ENCODE data around the gene NID2. TPM values are rescaled to one million over a fixed set of nuclear protein-coding genes. Genes with fewer than 3 reads are reported as not detected.

The NID2 gene
- total and polyA plus RNA-seq, 4 donors, result 2.8 to 56.6 (median 26.5) TPM

DNA sequence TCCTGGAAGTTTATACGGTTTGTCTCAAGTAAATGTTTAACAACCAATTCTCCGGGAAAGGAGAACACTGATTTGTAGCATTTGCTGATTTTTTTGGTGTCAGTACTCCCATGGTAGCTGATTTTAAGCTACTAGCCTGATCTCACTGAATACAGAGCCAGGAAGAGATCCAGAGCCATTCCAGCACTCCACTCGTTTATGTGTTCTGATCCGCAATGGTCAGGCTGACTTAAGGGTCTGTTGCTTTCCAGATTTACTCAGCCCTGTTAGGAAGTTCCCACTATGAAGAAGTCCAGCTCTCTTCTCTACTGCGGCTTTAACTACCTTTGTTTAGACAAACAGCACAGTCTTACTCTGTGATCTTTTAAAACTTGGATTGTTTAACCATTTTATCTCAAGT, 38.0 kb upstream of the NID2 start:
- no peak overlapping the region for H3K27ac ChIP-seq (ENCODE audit: low read depth in 1 of 2, low read length in 2 of 2)
- H3K4me3 ChIP-seq (ENCODE audit: low read length in 2 of 2), result no peak overlapping the region
- WGBS, 2 donors, result 48 to 51% methylated on average over 5 of the region's 5 CpGs
- intact Hi-C loops (cut with DNase I), result no loop called here
- ATAC-seq (ENCODE audit: low FRiP score), result no peak
- no peaks in the 10 kb centered on the region for H3K36me3 ChIP-seq (ENCODE audit: control insufficient read depth in 1 of 2, insufficient read depth in 2 of 2, low read length in 1 of 2)
- no peaks in the 10 kb centered on the region for H3K9me3 ChIP-seq (ENCODE audit: control insufficient read depth, low read length)
- no peaks in the 10 kb centered on the region for H3K27me3 ChIP-seq (ENCODE audit: control insufficient read depth in 1 of 2, insufficient read depth in 2 of 2, low read length in 1 of 2)
- H3K4me1 ChIP-seq (ENCODE audit: control insufficient read depth in 1 of 2, insufficient read depth in 2 of 2, low read length in 2 of 2), result no peaks in the 10 kb centered on the region
- no peak for DNase-seq

GRCh38 chr14:52103416-52103815, 34.6 kb upstream of the NID2 start:
- H3K9me3 ChIP-seq (ENCODE audit: control insufficient read depth, low read length), result no peaks in the 10 kb centered on the region
- DNase-seq, result no peak
- no peaks in the 10 kb centered on the region for H3K27me3 ChIP-seq (ENCODE audit: control insufficient read depth in 1 of 2, insufficient read depth in 2 of 2, low read length in 1 of 2)
- no peaks in the 10 kb centered on the region for H3K4me1 ChIP-seq (ENCODE audit: control insufficient read depth in 1 of 2, insufficient read depth in 2 of 2, low read length in 2 of 2)
- H3K4me3 ChIP-seq (ENCODE audit: low read length in 2 of 2), result no peak overlapping the region
- H3K27ac ChIP-seq (ENCODE audit: low read depth in 1 of 2, low read length in 2 of 2), result no peak overlapping the region
- no peaks in the 10 kb centered on the region for H3K36me3 ChIP-seq (ENCODE audit: control insufficient read depth in 1 of 2, insufficient read depth in 2 of 2, low read length in 1 of 2)
- intact Hi-C loops (cut with DNase I), result no loop called here
- no peak for ATAC-seq (ENCODE audit: low FRiP score)
- 37 to 40% methylated on average over 8 of the region's 8 CpGs for WGBS, 2 donors

- Histone ChIP-seq H3K4me1 (ENCODE audit: control insufficient read depth in 1 of 2, insufficient read depth in 2 of 2, low read length in 2 of 2) (no peaks in the 10 kb centered on the region), H3K27me3 (ENCODE audit: control insufficient read depth in 1 of 2, insufficient read depth in 2 of 2, low read length in 1 of 2) (no peaks in the 10 kb centered on the region), H3K4me3 (ENCODE audit: low read length in 2 of 2) (no peak overlapping the region), H3K27ac (ENCODE audit: low read depth in 1 of 2, low read length in 2 of 2) (no peak overlapping the region), H3K36me3 (ENCODE audit: control insufficient read depth in 1 of 2, insufficient read depth in 2 of 2, low read length in 1 of 2) (no peaks in the 10 kb centered on the region), H3K9me3 (ENCODE audit: control insufficient read depth, low read length) (no peaks in the 10 kb centered on the region)
- intact Hi-C loops (cut with DNase I), result no loop called here
- DNase-seq, result no peak
- ATAC-seq (ENCODE audit: low FRiP score), result no peak
- 92 to 94% methylated on average over 4 of the region's 4 CpGs for WGBS, 2 donors
Observed at GRCh38 chr14:52095794-52096193, 26.9 kb upstream of the NID2 start.

DNA sequence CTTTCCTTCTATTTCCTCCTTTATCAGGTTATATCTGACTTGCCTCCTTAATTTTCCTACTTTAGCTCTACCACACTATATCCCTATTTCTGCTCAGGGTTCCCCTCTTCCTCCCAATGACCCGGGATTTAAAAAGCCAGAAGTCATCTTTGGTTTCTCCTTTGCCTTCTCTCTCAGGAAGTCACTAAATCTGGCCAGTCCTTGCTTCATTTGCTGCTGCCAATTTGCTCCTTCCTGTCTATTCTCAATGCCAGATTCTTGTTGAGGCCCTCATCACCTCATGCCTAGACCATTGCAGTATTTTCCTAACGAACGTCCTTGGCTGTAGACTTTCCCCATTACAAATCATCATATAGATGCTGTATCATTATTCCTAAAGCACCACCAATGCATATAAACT, 26.5 kb upstream of the NID2 start:
- H3K4me1 ChIP-seq (ENCODE audit: control insufficient read depth in 1 of 2, insufficient read depth in 2 of 2, low read length in 2 of 2), result no peaks in the 10 kb centered on the region
- DNase-seq, result no peak
- ATAC-seq (ENCODE audit: low FRiP score), result no peak
- H3K27ac ChIP-seq (ENCODE audit: low read depth in 1 of 2, low read length in 2 of 2), result no peak overlapping the region
- WGBS, 2 donors, result 65 to 68% methylated on average over 3 of the region's 3 CpGs
- no peak overlapping the region for H3K4me3 ChIP-seq (ENCODE audit: low read length in 2 of 2)
- intact Hi-C loops (cut with DNase I), result no loop called here
- H3K27me3 ChIP-seq (ENCODE audit: control insufficient read depth in 1 of 2, insufficient read depth in 2 of 2, low read length in 1 of 2), result no peaks in the 10 kb centered on the region
- H3K9me3 ChIP-seq (ENCODE audit: control insufficient read depth, low read length), result no peaks in the 10 kb centered on the region
- H3K36me3 ChIP-seq (ENCODE audit: control insufficient read depth in 1 of 2, insufficient read depth in 2 of 2, low read length in 1 of 2), result no peaks in the 10 kb centered on the region

DNA sequence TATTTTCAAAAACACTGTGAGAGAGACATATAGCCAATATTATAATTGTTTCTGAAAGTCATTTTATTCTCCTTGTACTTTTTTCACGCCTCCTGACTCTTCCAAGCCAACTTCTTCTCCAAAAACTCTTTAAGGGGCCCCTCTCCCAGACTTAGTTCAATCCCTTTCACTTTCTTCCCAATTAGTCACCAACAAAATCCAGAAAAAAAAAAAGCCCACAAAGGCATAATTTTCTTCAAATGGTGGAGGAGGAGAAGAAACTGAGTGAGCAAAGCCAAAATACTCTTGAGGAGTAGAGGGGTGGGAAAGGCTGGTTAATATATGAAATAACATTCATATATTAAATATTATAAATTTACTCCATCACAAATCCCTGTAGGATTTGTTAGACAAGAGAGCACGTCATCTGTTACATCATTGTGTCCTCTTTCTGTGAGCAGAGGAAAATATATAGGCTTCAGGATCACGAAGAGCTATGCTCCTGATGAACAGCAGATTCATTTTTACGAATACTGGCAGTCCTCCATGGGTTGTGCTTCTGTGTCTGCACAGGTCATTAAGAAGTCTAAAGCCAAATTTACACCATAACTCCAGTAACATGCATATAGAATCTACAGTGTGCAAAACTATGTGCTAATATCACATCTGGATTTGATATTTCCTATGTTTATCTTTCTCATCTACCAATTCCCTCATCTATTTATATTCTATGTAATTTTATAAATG, 25.9 kb upstream of the NID2 start:
- WGBS, 2 donors, result 60 to 79% methylated on average over 4 of the region's 4 CpGs
- Histone ChIP-seq H3K9me3 (ENCODE audit: control insufficient read depth, low read length) (no peaks in the 10 kb centered on the region), H3K4me1 (ENCODE audit: control insufficient read depth in 1 of 2, insufficient read depth in 2 of 2, low read length in 2 of 2) (no peaks in the 10 kb centered on the region), H3K4me3 (ENCODE audit: low read length in 2 of 2) (no peak overlapping the region), H3K27me3 (ENCODE audit: control insufficient read depth in 1 of 2, insufficient read depth in 2 of 2, low read length in 1 of 2) (no peaks in the 10 kb centered on the region), H3K27ac (ENCODE audit: low read depth in 1 of 2, low read length in 2 of 2) (no peak overlapping the region), H3K36me3 (ENCODE audit: control insufficient read depth in 1 of 2, insufficient read depth in 2 of 2, low read length in 1 of 2) (no peaks in the 10 kb centered on the region)
- ATAC-seq (ENCODE audit: low FRiP score) (no peak), DNase-seq (no peak)
- intact Hi-C loops (cut with DNase I), result no loop called here

- H3K9me3 ChIP-seq (ENCODE audit: control insufficient read depth, low read length), result no peaks in the 10 kb centered on the region
- intact Hi-C loops (cut with DNase I), result no loop called here
- no peaks in the 10 kb centered on the region for H3K36me3 ChIP-seq (ENCODE audit: control insufficient read depth in 1 of 2, insufficient read depth in 2 of 2, low read length in 1 of 2)
- no peak overlapping the region for H3K27ac ChIP-seq (ENCODE audit: low read depth in 1 of 2, low read length in 2 of 2)
- H3K4me1 ChIP-seq (ENCODE audit: control insufficient read depth in 1 of 2, insufficient read depth in 2 of 2, low read length in 2 of 2), result no peaks in the 10 kb centered on the region
- DNase-seq (no peak), ATAC-seq (ENCODE audit: low FRiP score) (peak; percentile 38)
- H3K27me3 ChIP-seq (ENCODE audit: control insufficient read depth in 1 of 2, insufficient read depth in 2 of 2, low read length in 1 of 2), result no peaks in the 10 kb centered on the region
- no peak overlapping the region for H3K4me3 ChIP-seq (ENCODE audit: low read length in 2 of 2)
Observed at GRCh38 chr14:52091928-52092327, 23.1 kb upstream of the NID2 start.

GRCh38 chr14:52090936-52091335, 22.1 kb upstream of the NID2 start:
- ATAC-seq (ENCODE audit: low FRiP score) (no peak), DNase-seq (no peak)
- H3K4me1 ChIP-seq (ENCODE audit: control insufficient read depth in 1 of 2, insufficient read depth in 2 of 2, low read length in 2 of 2), result no peaks in the 10 kb centered on the region
- H3K27ac ChIP-seq (ENCODE audit: low read depth in 1 of 2, low read length in 2 of 2), result no peak overlapping the region
- H3K27me3 ChIP-seq (ENCODE audit: control insufficient read depth in 1 of 2, insufficient read depth in 2 of 2, low read length in 1 of 2), result no peaks in the 10 kb centered on the region
- no peak overlapping the region for H3K4me3 ChIP-seq (ENCODE audit: low read length in 2 of 2)
- intact Hi-C loops (cut with DNase I), result no loop called here
- no peaks in the 10 kb centered on the region for H3K36me3 ChIP-seq (ENCODE audit: control insufficient read depth in 1 of 2, insufficient read depth in 2 of 2, low read length in 1 of 2)
- H3K9me3 ChIP-seq (ENCODE audit: control insufficient read depth, low read length), result no peaks in the 10 kb centered on the region
- 92 to 93% methylated on average over 4 of the region's 4 CpGs for WGBS, 2 donors

DNA sequence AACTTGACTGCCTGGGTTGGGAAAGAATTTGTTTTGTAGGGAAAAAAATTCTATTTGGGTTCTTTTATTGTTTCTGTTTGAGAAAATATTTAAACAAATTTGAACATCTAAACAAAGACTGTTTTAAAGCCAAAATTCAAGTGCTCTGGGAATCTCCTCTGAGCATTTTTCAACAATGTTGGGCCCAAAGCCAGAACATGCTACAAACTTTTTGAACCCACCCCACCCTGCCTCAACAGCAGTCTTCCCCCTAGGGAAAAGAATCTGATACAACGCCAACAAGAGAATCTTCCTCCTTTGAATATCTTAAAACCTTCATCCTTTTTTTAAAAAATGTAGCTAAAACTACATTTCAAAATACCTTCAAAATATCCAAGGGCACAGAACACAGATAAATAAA, 20.4 kb upstream of the NID2 start:
- intact Hi-C loops (cut with DNase I), result no loop called here
- Histone ChIP-seq H3K36me3 (ENCODE audit: control insufficient read depth in 1 of 2, insufficient read depth in 2 of 2, low read length in 1 of 2) (no peaks in the 10 kb centered on the region), H3K4me3 (ENCODE audit: low read length in 2 of 2) (no peak overlapping the region), H3K27me3 (ENCODE audit: control insufficient read depth in 1 of 2, insufficient read depth in 2 of 2, low read length in 1 of 2) (no peaks in the 10 kb centered on the region), H3K9me3 (ENCODE audit: control insufficient read depth, low read length) (peaks cover 2% of the 10 kb centered on the region), H3K27ac (ENCODE audit: low read depth in 1 of 2, low read length in 2 of 2) (no peak overlapping the region), H3K4me1 (ENCODE audit: control insufficient read depth in 1 of 2, insufficient read depth in 2 of 2, low read length in 2 of 2) (no peaks in the 10 kb centered on the region)
- ATAC-seq (ENCODE audit: low FRiP score) (no peak), DNase-seq (no peak)
- 98 to 100% methylated on average over 1 of the region's 1 CpG for WGBS, 2 donors

DNA sequence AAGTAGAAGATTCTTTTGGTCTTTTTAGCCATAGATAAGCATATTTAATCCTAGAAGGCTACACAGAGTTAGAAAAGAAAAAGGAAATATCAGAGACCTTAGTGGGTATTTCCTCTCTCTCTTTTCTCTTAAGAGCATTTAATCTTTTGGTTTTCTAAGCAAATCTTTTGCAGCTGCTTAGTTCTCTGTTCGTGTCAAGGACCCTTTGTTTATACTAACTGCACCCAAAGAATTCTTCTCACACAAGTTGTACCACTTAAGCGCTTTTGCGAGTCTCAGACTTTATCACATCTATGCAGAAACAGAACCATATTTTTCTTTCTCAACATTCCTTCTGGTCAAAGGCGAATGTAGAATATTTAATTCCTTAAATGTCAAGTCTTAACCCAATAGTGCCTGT, 17.9 kb upstream of the NID2 start:
- intact Hi-C loops (cut with DNase I), result no loop called here
- DNase-seq (no peak), ATAC-seq (ENCODE audit: low FRiP score) (no peak)
- 13 to 15% methylated on average over 4 of the region's 4 CpGs for WGBS, 2 donors
- no peaks in the 10 kb centered on the region for H3K36me3 ChIP-seq (ENCODE audit: control insufficient read depth in 1 of 2, insufficient read depth in 2 of 2, low read length in 1 of 2)
- no peaks in the 10 kb centered on the region for H3K27me3 ChIP-seq (ENCODE audit: control insufficient read depth in 1 of 2, insufficient read depth in 2 of 2, low read length in 1 of 2)
- H3K4me1 ChIP-seq (ENCODE audit: control insufficient read depth in 1 of 2, insufficient read depth in 2 of 2, low read length in 2 of 2), result no peaks in the 10 kb centered on the region
- H3K9me3 ChIP-seq (ENCODE audit: control insufficient read depth, low read length), result peaks cover 2% of the 10 kb centered on the region
- H3K4me3 ChIP-seq (ENCODE audit: low read length in 2 of 2), result no peak overlapping the region
- no peak overlapping the region for H3K27ac ChIP-seq (ENCODE audit: low read depth in 1 of 2, low read length in 2 of 2)
